MM.1S (cell line): ENCODE results near the gene DCST1.
A peak's percentile ranks its signal among the peaks of the same experiment; 100 is the strongest.

Experiments used
- DNase-seq: peaks from one replicate; pipeline ENCODE4 v3.0.0-alpha.2; 2015
- H2AFZ ChIP-seq: fragments of 300-600 bp; sonication (generic); 2 replicates; pipeline ENCODE4 v1.6.0; 2016; ENCODE audit warnings: antibody characterized with exemption, low read length
- H3F3A ChIP-seq: fragments of 300-600 bp; sonication (generic); 2 replicates; pipeline ENCODE4 v1.6.1; 2016; ENCODE audit warnings: mild to moderate bottlenecking, antibody characterized with exemption, low read length, moderate library complexity, mixed read lengths; ENCODE audit not compliant: insufficient read depth
- H3K27ac ChIP-seq: fragments of 300-600 bp; sonication (generic); 2 replicates; pipeline ENCODE4 v1.5.1; 2016; ENCODE audit warnings: mild to moderate bottlenecking, low read length
- H3K27me3 ChIP-seq: fragments of 300-600 bp; sonication (generic); replicated peaks from 2 replicates; pipeline ENCODE4 v1.6.0; 2016; ENCODE audit warnings: low read length; ENCODE audit not compliant: insufficient read depth
- H3K36me3 ChIP-seq: fragments of 300-600 bp; sonication (generic); replicated peaks from 2 replicates; pipeline ENCODE4 v1.6.1; 2016; ENCODE audit warnings: mild to moderate bottlenecking, low read length, mixed read lengths; ENCODE audit not compliant: insufficient read depth
- H3K4me1 ChIP-seq: fragments of 300-600 bp; sonication (generic); 2 replicates; pipeline ENCODE4 v1.6.1; 2016; ENCODE audit warnings: low read length, mixed read lengths
- H3K4me2 ChIP-seq: fragments of 300-600 bp; sonication (generic); 2 replicates; pipeline ENCODE4 v1.6.0; 2016; ENCODE audit warnings: low read depth, low read length
- H3K4me3 ChIP-seq: fragments of 300-600 bp; sonication (generic); 2 replicates; pipeline ENCODE4 v1.5.1; 2016; ENCODE audit warnings: low read length, mixed read lengths
- H3K79me2 ChIP-seq: fragments of 300-600 bp; sonication (generic); 2 replicates; pipeline ENCODE4 v1.6.1; 2016; ENCODE audit warnings: mixed run types, low read length, mixed read lengths
- H3K9ac ChIP-seq: fragments of 300-600 bp; sonication (generic); 2 replicates; pipeline ENCODE4 v1.6.1; 2016; ENCODE audit warnings: low read length, mixed read lengths
- H3K9me2 ChIP-seq: fragments of 300-600 bp; sonication (generic); replicated peaks from 2 replicates; pipeline ENCODE4 v1.6.1; 2016; ENCODE audit warnings: mild to moderate bottlenecking, low read length, mixed read lengths; ENCODE audit not compliant: insufficient read depth
- H3K9me3 ChIP-seq: fragments of 300-600 bp; sonication (generic); replicated peaks from 2 replicates; pipeline ENCODE4 v1.6.1; 2016; ENCODE audit warnings: mild to moderate bottlenecking, low read length, mixed read lengths; ENCODE audit not compliant: insufficient read depth
- H4K20me1 ChIP-seq: fragments of 300-600 bp; sonication (generic); 2 replicates; pipeline ENCODE4 v1.6.1; 2016; ENCODE audit warnings: mild to moderate bottlenecking, low read length, moderate library complexity, mixed read lengths; ENCODE audit not compliant: insufficient read depth
- CTCF ChIP-seq: fragments of 300-600 bp; sonication (generic); IDR thresholded peaks from 2 replicates; pipeline ENCODE4 v1.5.1; 2016; ENCODE audit warnings: antibody characterized with exemption, low read length, mixed read lengths
- EZH2 ChIP-seq: fragments of 300-600 bp; sonication (generic); optimal IDR thresholded peaks from 2 replicates; pipeline ENCODE3; 2017; ENCODE audit warnings: low read depth, mild to moderate bottlenecking, antibody characterized with exemption, low read length, mixed read lengths
- EZH2phosphoT487 ChIP-seq: fragments of 300-600 bp; sonication (generic); IDR thresholded peaks from 2 replicates; pipeline ENCODE4 v1.6.1; 2018; ENCODE audit warnings: antibody characterized with exemption, low read length

Gene DCST1

GRCh38 chr1:155015527-155016230 lies 17.9 kb upstream of the DCST1 start:
- no peaks in the 10 kb centered on the region for H4K20me1 ChIP-seq
- TF ChIP-seq CTCF, result no peak
- TF ChIP-seq EZH2phosphoT487, result no peak
- TF ChIP-seq EZH2, result no peak
- peaks cover 38% of the 10 kb centered on the region for H3F3A ChIP-seq
- H3K9me3 ChIP-seq, result no peaks in the 10 kb centered on the region
- H2AFZ ChIP-seq, result no peak overlapping the region
- H3K4me1 ChIP-seq, result peaks cover 30% of the 10 kb centered on the region
- H3K9me2 ChIP-seq, result no peaks in the 10 kb centered on the region
- peaks cover 19% of the 10 kb centered on the region for H3K79me2 ChIP-seq
- peak overlapping the region; percentile 1; the same call in 1 of the 2 replicates for H3K9ac ChIP-seq
- no peaks in the 10 kb centered on the region; the same call in 1 of the 2 replicates for H3K36me3 ChIP-seq
- peak overlapping the region; percentile 74 for H3K27ac ChIP-seq
- no peak overlapping the region for H3K4me3 ChIP-seq
- no peaks in the 10 kb centered on the region for H3K27me3 ChIP-seq
- no peak for DNase-seq
- H3K4me2 ChIP-seq, result peak overlapping the region; percentile 0; the same call in 1 of the 2 replicates

GRCh38 chr1:155016231-155016831 lies 17.3 kb upstream of the DCST1 start:
- peaks cover 30% of the 10 kb centered on the region for H3K4me1 ChIP-seq
- H3K79me2 ChIP-seq, result peaks cover 12% of the 10 kb centered on the region
- peak overlapping the region; percentile 42; the same call in 1 of the 2 replicates for H3K9ac ChIP-seq
- no peaks in the 10 kb centered on the region; the same call in 1 of the 2 replicates for H3K36me3 ChIP-seq
- peak; percentile 93 for DNase-seq
- no peaks in the 10 kb centered on the region for H3K27me3 ChIP-seq
- H3K4me2 ChIP-seq, result peak overlapping the region; percentile 75; the same call in 1 of the 2 replicates
- H3K27ac ChIP-seq, result peak overlapping the region; percentile 74
- H4K20me1 ChIP-seq, result no peaks in the 10 kb centered on the region
- peaks cover 38% of the 10 kb centered on the region for H3F3A ChIP-seq
- no peak for TF ChIP-seq EZH2
- peak; percentile 32 for TF ChIP-seq CTCF
- TF ChIP-seq EZH2phosphoT487, result no peak
- H3K9me2 ChIP-seq, result no peaks in the 10 kb centered on the region
- H2AFZ ChIP-seq, result no peak overlapping the region
- no peaks in the 10 kb centered on the region for H3K9me3 ChIP-seq
- H3K4me3 ChIP-seq, result no peak overlapping the region

DNA sequence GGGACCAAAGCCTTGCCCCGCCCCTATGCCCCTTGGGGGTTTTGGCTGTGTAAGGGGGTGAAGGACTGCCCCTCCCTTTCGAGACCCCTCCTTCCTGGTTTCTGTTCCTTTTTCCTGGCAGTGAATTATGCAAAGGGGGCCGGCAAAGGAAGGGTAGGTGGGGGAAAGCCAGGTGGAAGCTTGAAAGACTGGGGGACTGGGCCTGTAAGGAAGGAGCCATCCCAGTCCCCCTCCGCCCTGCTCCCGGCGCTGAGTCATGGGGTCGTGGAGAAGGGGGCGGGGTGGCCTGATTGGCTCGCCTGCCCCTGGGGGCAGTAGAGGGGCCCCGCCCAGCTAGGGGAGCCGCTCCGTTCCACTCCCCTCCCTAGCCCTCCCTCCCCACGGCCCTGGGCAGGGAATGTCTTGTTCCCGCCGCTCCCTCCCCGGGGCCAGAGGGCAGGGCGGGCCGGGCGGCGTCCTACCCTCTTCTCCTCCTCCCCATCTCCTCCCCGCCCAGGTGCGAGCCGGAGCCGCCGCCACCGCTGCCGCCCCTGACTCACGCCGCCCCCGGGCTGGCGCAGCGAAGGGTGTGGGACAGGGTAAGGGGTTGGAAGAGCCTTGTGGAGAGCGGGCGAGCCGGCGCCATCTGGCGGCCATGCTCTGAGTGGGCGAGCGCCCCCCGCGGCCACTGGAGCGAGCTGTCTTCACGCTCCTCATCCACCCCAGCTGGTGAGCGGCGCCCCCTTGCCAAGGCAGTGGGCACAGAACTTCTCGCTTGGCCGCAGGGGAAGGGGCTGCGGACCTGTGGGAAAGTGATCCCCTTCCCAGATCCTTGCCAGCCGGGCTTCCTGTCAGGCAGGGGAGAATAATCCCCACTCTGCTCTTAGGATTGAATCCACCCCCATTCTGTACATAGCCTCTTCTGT lies 16.3 kb upstream of the DCST1 start:
- H3K79me2 ChIP-seq, result peaks cover 7% of the 10 kb centered on the region; the same call in 1 of the 2 replicates
- peak overlapping the region; percentile 42; the same call in 1 of the 2 replicates for H3K9ac ChIP-seq
- no peaks in the 10 kb centered on the region for H3K9me2 ChIP-seq
- H3K4me3 ChIP-seq, result peak overlapping the region; percentile 53
- H4K20me1 ChIP-seq, result no peaks in the 10 kb centered on the region
- no peaks in the 10 kb centered on the region; the same call in 1 of the 2 replicates for H3K36me3 ChIP-seq
- H2AFZ ChIP-seq, result peak overlapping the region; percentile 49
- no peaks in the 10 kb centered on the region for H3K27me3 ChIP-seq
- peaks cover 30% of the 10 kb centered on the region for H3K4me1 ChIP-seq
- DNase-seq, result peak; percentile 87
- no peaks in the 10 kb centered on the region for H3K9me3 ChIP-seq
- peak overlapping the region; percentile 75 for H3K4me2 ChIP-seq
- TF ChIP-seq EZH2 (no peak), CTCF (peak; percentile 100), EZH2phosphoT487 (no peak)
- peak overlapping the region; percentile 74; the same call in 1 of the 2 replicates for H3K27ac ChIP-seq
- peaks cover 38% of the 10 kb centered on the region for H3F3A ChIP-seq
